NCI-H1092 (cell line): ENCODE measurements around the gene TMEM123.

ENCODE experiments used
- DNase-seq: peaks from one replicate; lab custom pipeline; 2025; lab: John Stamatoyannopoulos, UW

TMEM123 gene

DNA sequence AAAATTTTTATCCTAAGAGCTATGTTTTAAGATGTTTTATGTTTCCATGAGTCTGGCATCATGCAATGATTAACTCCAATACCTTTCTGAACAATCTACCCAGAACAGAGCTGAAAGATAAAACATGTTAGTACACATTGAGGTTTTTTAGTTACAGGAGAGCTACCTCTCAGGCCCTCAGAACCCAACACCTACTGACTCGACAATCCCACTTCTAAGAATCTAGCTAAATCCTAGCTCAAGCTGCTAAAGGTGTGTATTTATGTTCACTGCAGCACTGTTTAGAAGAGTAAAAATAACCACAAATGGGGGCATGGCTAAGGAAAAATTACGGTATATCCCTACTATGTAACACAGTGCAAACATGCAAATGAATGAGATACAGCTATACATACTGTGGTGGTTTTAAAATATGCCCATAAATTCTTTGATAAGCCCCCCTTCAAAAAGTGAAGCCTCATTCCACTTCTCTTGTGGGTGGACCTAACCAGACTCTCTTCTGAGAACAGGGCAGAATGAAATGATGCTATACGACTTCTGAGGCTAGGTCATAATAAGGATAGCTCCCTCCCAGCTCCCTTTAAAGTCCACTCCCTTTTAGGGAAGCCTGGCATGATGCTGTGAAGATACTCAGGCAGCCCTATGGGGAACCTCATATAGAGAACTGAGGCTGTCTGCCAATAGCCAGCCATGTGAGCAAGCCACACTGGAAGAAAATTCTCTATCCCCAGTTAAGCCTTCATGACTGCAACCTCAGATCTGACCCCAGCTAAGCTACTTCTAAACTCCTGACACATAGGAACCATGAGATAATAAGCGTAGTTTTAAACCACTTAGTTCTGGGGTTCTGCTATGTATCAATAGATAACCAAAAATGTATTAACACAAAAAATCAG lies 29.5 kb downstream of the TMEM123 start:
- DNase-seq: no peak

DNA sequence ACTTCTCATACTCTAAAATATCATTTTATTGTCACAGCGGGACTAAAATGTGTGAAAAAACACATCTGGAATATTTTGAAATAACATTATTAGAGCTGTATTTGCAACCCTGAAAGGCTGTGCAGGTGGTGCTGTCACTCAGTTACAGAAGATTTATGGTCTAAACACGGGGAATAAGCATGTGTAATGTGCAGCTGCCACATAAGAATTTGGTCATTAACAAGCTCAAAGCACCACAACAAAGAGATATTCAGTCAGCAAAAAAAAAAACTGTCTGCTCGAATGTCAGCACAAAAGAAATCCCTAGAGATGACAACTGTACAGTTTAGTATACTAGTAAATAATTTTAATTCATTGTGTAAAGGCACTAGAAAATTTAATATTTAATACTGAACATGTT lies 31.3 kb downstream of the TMEM123 start:
- DNase-seq: peak; percentile 20

DNA sequence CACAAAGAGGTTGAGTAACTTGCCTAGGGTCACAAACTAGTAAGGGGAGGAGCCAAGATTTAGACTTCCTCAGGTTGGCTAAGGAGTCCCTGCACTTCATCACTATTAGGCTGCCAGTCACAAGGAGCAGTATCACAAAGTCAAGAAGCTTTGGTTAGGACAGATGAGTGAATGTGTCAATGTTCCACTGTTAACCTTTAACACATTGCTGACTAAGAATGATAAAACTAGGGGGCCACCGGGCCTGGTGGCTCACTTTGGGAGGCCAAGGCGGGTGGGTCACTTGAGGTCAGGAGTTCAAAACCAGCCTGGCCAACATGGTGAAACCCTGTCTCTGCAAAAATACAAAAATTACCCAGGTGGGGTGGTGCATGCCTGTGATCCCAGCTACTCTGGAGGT lies 32.0 kb downstream of the TMEM123 start:
- no peak for DNase-seq

DNA sequence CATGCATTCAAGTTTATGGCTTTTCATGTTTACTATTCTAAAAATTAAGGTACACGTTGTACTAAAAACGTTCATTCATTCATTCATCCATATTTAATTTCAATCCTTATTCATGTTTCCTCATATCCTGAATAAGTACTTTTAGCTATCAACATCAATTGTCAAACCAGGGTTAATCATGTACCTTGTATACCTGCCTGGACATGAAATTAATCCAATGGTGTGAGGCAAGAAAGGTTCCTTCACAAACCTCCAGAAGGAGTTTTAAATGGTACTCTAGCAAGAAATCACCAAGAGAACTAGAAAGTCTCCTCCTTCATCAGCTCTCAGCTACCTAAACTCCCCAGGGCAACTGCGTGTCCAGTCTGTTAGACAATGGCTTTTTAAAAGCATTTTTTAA lies 33.4 kb downstream of the TMEM123 start:
- DNase-seq: no peak

DNA sequence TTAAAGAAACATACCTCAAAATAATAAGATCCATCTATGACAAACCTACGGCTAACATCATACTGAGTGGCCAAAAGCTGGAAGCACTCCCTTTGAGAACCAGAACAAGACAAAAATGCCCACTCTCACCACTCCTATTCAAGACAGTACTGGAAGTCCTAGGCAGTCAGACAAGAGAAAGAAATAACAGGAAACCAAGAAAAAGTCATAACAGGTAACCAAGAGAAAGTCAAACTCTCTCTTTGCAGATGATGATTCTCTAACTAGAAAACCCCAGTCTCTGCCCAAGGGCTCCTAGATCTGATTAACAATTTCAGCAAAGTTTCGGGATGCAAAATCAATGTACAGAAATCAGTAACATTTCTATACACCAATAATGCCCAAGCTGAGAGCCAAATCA lies 35.6 kb downstream of the TMEM123 start:
- DNase-seq: no peak

DNA sequence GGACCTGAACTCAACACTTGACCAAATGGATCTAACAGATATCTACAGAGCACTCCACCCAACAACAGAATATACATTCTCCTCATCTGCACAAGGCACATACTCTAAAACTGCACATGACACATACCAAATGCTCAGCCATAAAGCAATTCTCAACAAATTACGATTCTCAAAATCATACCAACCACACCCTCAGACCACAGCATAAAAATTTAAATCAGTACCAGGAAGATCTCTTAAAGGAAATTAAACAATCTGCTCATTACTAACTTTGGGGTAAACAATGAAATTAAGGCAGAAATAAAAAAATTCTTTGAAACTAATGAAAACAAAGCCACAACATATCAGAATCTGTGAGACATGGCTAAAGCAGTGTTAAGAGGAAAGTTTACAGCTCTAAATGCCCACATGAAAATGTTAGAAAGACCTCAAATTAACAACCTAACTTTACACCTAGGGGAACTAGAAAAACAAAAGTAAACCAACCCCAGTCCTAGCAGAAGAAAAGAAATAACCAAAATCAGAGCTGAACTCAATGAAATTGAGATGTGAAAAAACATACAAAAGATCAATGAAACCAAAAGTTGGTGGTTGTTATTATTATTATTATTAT lies 37.2 kb downstream of the TMEM123 start:
- DNase-seq: no peak

DNA sequence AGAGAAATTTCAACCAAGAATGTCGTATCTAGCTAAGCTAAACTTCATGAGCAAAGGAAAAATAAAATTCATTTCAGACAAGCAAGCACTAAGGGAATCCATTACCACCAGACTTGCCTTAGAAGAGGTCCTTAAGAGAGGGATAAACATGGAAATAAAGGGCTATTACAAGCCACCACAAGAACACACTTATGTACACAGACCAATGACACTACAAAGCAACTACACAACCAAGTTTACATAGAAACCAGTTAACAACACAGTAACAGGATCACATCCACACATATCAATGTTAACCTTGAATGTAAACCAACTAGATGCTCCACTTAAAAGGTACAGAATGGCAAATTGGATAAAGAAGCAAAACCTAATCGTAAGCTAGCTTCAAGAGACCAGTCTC lies 38.0 kb downstream of the TMEM123 start:
- no peak for DNase-seq

DNA sequence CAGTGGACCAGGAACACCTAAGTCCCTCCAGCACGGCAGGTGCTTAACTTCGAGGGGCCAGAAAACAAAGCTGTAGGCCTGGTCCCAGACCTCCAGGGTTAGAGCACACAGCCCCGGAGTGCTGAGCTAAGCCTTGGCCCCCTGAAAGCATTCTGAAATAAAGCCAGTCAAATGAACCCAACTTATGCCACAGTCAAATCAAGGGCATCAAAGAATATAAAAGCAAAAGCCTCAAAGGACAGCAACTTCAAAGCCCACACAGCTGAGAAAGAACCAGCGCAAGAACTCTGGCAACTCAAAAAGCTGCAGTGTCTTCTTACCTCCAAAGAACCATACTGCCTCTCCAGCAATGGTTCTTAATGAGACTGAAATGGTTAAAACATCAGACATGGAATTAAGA lies 39.1 kb downstream of the TMEM123 start:
- DNase-seq: no peak

DNA sequence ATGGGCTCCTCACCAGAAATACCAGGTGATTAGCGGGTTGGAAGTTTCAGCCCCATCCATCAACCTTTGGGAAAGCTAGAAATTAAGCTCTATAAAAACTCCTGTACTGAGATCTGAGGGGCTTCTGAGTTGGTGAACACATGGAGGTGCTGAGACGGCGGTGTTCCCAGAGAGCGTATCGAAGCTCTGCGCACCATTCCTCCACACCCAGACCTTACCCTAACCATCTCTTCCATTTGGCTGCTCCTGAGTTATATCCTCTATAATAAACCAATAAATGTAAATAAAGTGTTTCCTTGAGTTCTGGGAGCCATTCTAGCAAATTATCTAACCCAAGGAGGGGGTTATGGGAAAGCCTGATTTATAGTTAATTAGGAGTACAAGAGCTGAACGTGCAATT lies 41.4 kb downstream of the TMEM123 start:
- no peak for DNase-seq

DNA sequence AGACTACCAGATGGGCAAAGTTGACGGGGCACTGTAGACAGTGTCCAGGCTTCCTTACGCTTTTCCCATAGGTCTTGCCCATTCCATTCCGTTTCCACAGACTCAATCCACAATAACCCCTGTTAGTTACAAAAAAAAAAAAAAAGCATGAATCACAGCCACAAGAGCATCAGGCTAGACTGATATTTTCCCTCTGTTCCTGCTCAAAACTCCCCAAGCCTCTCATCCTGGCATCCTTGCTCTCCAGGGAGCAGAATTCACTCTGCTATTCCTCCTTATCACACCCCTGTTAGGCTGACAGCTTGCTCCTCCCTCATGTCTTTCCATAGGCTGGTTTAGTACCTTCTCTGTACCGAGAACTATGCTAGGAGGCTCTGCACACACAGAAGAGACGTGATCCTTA lies 42.2 kb downstream of the TMEM123 start:
- no peak for DNase-seq

DNA sequence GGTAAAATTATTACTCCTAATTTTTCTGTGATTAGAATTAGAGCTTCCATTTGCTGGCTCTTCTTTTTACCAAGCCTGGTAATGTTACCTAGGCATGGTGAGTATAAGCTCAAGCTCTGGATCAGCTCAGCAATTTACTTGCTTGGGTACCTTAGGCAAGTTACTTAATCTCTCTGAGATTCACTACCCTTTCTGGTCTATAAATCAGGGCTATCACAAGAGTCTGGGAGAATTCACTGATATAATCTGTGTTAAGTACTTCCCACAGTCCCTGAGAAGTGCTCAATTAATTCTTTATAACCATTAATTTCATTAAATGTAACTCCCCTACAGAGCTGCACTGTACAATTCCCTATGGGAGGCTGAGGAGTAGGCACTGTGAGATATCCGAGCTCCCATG lies 44.2 kb downstream of the TMEM123 start:
- DNase-seq: no peak

DNA sequence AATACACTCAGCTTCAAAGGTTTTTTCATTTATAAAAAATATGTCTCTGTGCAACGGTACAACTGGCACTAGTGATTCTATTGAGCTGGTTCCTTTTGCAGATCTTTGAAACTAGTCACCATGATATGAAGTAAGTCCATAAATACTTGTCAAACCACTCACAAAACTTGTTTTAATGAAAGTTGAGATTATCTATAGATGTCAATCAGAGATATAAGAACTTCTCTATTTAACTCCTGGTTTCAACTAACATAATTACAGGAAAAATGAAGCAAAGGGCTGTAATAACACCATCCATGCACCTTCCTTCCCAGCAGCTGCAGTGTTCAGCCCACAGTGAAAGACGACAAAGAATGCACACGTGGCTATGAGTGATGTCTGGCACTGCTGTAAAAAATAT lies 44.7 kb downstream of the TMEM123 start:
- no peak for DNase-seq

DNA sequence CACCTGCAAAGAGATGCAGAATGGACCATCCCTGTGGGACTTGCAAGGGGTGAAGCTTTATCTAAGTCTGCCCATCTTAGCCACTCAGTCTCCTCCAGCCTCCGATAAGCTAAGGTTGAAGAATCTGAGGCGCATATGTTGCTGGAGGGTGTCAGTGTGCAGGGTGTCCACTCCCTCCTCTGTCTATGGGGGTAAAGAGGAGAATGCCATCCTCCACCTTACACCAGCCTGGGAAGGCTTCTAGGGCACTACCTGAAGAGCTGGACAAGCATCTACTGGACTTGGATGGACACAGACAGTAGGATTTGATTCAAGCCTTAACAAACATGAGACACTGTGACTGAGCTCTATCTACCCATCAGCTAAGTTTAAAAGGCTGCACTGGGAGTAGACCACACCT lies 46.5 kb downstream of the TMEM123 start:
- no peak for DNase-seq

DNA sequence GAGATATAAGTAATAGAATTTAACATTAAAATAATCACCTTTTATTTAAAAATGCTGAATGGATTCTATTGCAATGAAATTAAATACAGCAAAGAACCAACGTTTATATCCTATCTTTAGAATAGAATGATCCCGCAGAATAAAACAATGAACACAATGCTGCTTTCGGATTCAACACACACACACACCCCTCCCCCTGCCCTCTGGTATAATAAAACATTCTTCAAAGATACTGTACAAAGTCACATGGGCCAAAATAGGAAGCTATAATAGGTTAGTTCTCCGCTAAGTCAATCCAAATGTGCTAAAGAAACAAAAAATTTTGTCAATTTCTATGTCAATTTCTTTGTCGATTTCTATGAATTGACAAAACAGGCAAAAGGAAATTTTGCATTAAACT lies 47.1 kb downstream of the TMEM123 start:
- no peak for DNase-seq

DNA sequence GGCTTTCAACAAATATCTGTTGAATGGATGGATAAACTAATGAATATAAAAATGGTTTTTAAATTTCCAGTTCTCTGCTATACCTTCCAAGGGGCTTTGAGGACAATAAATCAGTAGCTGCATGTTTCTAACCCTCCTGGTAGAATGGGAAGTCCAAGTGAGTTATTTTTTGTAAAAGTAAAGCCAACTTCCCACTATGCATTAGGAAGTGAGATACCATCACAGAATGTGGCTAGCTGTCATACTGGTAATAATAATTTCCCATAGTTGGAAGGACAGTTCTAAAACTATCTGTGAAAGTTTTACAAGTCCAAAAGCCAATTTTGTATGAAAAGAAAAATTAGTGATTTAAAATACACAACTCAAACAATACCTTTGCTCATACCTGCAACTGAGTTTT lies 50.0 kb downstream of the TMEM123 start:
- DNase-seq: no peak

DNA sequence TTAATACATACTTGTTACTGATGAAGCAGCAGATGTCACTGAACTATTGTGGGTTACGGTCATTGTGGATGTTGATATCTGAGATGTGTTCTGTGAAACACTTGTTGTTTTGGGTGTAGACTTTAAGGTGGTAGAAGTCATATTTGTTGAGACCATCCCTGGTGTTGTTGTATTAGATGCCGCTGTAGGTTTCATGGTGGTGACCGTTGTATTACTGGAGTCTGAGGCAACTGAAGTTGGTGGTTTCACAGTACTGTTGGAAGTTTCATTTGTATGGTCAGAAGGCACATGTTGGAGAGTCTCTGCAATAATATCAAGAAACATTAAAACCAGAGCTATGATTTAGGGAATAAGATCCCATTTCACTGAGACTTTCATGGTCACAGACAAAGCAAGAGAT lies 50.7 kb downstream of the TMEM123 start:
- no peak for DNase-seq

DNA sequence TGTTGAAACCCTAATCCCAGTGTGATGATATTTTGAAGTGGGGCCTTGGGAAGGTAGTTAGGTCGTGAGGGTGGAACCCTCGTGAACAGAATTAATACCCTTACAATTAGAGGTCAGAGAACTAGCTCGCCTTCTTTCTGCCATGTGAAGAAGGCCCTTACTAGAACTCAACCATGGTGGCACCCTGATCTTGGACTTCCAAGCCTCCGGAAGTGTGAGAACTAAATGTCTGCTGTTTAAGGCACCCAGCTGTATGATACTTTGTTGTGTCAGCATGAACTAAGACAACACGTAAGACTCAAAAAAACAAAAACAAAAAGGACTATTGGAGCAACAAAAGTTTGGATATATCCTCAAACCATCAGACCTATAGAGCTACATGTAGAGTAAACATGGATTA lies 52.0 kb downstream of the TMEM123 start:
- DNase-seq: no peak

DNA sequence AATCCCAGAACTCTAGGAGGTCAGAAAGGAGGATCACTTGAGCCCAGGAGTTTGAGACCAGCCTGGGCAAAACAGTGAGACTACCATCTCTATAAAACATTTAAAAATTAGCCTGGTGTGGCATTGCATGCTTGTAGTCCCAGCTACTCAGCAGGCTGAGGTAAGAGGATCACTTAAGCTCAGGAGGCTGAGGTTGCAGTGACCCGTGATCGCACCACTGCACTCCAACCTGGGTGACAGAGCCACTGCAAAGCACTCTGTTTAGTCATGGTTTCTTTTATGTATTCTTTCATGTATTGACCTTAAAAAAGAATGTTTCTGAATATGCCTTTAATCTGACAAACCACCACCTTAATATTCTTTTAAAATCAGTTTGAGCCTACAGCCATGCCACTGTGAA lies 53.4 kb downstream of the TMEM123 start:
- DNase-seq: no peak

DNA sequence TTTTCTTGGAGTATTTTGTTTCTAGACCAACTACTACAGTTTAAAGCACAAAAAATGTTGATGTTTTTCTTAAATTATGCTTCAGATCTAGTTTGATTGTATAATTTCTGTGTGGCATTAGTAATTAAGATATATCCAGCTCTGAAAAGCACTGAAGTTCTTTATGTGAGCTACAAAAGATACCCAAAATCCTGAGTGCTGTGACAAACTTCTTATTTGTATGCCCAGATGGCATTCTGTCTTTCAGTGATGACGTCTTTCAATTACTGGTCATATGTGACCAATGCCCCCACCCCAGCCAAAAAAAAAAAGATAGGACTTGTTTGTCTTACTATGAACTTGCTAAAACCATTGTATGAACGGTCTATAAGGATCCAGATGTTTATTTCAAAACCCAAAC lies 54.3 kb downstream of the TMEM123 start:
- no peak for DNase-seq

DNA sequence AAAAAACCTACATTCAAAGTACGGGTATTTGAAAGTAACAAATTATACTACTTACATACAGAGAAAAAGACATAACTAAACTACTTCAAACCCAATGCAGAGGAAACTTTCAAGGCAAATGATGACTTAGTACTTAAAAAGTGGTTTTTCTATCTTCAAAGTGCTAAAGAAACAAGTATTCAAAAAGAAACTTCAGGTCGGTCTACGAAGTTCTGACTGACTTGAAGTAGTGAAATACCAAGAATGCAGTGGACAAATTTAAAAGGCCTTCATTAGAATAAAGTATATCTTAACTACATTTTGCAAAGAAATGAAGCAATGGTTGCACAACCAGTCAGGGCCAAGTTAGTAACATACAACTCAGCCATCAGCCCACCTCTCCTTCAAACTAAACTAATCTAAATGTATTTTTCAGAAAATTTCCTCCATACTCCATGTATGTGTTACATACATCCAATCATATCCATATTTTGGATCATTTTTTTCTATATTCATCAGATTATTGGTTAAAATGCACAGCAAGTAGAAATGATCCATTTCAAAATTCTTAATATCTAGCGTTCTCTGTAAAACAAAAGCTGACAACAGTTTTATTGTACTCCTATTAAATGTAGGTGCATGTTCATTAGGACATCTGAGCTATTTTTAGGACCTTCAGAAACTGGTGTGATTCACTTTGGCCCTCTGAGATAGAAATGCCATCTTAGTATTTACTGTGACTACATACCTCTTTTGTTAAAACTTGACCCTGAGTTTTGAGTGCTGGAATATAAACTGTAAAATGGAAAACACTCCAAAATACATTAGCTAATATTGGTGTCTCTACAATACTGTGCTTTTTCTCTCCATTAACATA lies 55.6 kb downstream of the TMEM123 start:
- no peak for DNase-seq

DNA sequence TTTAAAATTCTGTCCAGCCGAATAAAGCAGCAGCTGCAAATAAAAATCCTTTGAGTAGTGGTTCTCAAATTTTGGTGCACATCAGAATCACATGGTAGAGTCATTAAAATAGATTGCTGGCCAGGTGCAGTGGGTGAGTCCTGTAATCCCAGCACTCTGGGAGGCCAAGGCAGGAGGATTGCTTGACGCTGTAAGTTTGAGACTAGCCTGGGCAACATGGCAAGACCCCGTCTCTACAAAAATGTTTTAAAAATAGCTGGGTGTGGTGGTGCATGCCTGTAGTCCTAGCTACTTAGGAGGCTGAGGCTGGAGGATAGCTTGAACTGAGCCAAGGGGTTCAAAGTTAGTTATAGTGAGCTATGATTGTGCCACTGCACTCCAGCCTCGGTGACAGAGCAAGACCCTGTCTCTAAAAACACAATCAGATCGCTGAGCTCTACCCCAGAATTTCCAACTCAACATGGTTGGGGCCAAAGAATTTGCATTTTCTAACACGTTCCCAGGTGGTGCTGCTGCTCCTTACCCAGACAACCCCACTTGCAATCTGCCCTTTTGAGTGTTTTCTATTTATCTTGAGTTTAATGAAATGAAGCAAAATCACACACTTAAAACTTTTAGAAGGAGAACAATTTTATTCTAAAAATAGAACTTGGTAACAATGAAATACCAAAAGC lies 56.7 kb downstream of the TMEM123 start:
- no peak for DNase-seq

DNA sequence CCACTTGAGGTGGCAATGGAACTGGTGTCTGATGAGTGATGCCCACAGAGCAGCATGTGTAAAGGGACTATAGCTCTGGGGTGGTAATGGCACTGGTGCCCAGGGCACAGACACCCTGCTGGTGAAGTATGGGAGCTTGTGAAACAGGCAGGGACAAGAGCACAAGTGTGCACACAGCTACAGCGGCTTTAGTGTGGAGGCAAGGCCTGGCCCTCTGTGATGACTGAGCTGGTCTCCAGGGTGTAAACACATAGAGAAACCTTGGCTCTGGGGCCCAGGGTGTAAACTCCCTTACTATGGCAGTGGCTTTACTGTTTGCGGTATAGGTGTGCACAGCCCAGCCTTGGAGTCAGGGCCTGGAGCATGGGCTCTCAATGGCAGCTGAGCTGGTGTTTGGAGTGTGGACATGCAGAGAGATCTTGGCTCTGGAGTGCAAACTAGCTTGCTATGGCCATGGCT lies 59.3 kb downstream of the TMEM123 start:
- no peak for DNase-seq
